GM12801 (cell line): Measurements from ENCODE around the gene TACC2.

Source experiments
- TF ChIP-seq, protein P1 (sequence below): IDR thresholded peaks from one replicate; pipeline ENCODE4 v1.5.1; 2011; ENCODE audit warnings: control low read depth; ENCODE audit not compliant: insufficient read length; ENCODE audit errors: extremely low read depth

Gene TACC2

DNA sequence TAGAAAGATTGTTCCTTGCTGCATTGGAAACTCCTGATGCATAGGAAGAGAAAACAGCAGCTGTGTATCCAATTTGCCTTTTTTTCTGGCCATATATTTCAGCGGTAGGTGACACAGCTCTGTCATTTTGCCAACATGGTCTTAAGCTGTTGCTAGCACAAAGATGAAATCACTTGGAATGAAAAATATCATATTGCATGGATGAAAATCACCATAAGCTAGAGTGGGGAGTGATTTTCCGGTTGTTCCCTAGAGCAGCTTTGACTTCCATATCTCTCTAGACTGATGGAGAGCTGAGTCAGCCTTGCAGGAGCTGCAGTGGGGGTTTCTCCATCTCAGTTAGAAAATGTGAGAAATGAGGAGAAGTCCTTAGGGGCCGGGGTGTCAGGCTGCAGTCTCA lies 243.8 kb downstream of the TACC2 start:
- TF ChIP-seq, protein P1, sequence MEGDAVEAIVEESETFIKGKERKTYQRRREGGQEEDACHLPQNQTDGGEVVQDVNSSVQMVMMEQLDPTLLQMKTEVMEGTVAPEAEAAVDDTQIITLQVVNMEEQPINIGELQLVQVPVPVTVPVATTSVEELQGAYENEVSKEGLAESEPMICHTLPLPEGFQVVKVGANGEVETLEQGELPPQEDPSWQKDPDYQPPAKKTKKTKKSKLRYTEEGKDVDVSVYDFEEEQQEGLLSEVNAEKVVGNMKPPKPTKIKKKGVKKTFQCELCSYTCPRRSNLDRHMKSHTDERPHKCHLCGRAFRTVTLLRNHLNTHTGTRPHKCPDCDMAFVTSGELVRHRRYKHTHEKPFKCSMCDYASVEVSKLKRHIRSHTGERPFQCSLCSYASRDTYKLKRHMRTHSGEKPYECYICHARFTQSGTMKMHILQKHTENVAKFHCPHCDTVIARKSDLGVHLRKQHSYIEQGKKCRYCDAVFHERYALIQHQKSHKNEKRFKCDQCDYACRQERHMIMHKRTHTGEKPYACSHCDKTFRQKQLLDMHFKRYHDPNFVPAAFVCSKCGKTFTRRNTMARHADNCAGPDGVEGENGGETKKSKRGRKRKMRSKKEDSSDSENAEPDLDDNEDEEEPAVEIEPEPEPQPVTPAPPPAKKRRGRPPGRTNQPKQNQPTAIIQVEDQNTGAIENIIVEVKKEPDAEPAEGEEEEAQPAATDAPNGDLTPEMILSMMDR, result no peak

DNA sequence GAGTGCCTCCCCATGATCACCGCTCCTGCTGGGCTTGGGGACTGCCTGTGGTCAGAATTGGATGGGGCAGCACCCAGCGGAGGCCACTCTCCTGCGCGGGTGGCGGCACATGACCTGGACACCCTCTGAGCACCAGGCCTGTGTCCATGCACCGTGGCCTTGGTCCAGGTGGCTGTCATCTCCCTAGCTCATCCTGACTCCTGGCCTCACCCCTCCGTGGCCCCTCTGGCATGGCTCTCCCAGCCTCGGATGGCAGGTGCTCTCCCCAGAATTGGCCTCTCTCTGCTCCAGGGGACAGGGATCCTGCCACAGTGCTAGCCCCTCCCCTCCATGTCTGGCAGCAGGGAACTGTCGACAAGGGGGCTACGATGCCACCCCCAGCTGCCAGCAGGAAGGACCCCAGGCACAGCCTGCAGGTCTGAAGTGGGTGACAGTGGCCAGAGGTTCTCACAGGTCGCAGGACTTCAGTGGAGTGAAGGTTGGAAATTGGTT lies 244.9 kb downstream of the TACC2 start:
- TF ChIP-seq, protein P1, result no peak

DNA sequence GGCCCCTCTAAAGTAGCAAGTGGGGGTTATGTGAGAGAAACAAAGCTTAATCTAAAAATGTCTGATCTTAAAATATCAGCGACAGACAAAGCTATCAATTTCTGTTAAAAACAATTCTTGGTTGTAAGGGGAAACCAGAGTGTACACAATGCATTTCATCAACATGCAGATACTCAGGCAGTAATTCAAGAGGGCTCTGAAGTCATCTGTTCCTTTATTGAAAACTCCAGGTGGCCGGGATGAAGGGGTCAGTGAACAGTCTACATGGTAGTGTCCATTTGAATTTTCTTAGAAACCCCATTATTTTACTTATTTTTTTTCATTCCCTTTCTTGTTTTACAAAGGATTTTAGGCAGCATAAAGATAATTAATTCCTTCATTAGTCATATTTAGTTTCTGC lies 245.5 kb downstream of the TACC2 start:
- TF ChIP-seq, protein P1, result no peak

DNA sequence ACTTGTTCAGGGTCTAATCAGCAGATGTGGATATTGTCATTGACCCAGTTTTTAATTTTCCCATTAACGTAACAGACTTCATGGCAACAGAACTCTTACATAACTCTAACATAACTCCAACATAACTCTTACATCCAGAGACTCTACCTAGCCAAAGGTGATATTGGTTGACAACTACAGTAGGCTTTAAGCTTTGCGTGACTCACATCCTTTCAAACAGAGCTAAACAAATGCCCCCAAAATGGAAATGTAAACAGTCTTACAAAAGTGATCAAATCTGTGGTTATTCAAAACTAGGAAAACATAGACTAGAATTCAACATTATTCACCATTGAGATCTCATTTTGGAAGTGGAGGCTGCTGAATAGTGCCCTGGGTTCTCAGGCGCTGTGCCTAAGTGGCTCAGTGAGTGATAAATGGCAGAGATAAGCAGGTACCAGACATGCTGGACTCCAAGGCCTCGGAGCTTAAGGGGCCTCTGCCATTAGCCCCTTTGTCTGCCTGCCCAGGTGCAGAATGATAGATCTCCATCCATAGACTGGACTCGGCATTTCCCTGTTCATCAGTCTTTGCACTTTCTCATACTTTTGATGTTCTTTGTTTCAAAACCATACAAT lies 247.8 kb downstream of the TACC2 start:
- TF ChIP-seq, protein P1, result no peak

DNA sequence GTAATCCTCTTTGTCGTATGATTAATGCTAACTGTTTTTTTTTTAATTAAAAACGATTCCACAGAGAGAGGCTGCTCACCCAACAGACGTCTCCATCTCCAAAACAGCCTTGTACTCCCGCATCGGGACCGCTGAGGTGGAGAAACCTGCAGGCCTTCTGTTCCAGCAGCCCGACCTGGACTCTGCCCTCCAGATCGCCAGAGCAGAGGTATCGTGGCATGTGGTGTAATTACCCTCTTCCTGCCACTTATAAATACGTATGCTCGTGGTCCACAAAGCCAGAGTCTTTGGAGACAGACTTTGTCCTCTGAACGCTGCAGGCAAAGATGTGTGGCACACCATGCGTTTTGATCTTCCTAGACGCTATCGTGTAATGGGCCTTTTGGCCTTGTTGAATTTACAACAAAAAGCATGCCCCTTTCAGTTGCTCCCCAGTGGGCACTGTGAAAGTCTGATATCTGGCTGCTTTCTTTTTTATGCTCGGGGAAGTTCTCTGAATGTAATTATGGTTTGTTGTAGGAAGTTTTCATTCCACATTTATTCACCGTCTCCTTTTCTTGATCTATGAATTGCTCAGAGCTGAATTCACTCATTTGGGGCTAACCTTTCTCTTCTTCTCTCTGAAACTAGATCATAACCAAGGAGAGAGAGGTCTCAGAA lies 248.5 kb downstream of the TACC2 start:
- TF ChIP-seq, protein P1, result no peak

DNA sequence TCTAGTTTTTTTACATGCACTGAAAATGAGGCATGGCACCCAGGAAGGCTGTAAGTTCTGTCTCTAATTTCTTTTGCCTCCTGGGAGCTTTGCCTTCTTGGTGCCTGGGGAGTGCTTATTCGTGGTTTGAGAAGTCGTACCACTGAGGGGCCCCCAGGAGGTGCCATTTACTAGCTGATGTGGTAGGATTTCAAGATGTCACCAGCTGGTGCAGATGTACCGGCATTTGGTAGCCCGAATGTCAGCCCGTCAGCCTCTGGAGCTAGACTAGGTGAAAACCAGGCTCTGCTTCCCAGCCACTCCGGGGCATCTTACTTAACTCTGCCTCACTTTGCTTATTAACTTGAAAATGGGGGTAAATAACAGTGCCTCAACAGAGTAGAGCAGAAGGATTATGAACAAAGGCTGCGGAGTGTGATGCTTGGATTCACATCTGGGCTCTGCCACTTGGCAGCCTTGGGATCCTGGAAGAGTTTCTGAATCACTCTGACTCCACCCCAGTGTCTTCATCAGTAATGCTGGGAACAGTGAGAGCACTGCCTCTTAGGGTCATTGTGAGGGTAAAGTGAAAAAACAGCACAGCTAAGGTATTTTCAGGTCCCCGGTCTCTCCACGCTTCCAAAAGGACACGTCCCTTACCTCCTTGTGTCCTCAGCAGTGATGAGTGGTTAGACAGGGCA lies 250.8 kb downstream of the TACC2 start:
- TF ChIP-seq, protein P1, result no peak

DNA sequence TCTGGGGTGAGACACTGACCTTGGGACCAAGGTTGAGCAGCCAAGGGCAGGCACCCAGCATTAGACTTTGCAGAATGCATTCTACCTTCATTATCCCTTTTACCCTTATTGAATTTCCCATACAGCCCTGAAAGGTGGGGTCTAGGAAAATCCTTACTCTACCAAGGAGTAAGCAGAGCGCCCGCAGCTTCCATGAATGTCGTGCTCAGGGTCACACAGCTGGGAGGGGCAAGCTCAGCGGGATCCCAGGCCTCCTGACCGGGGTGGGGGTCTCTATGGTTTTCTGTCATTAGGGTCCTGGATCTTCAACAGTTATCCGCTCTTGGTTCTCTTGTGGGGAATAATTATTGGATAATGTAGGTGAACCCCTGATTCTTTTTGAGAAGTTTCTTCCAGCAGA lies 251.4 kb downstream of the TACC2 start:
- TF ChIP-seq, protein P1, result no peak
